Liver (tissue), 3 donors: ENCODE measurements around the gene CCDC136.

Source experiments
- FOXA1 ChIP-seq: IDR thresholded peaks from 2 replicates; pipeline ENCODE4 v1.6.1; 2016; ENCODE audit warnings: antibody characterized with exemption
- GABPA ChIP-seq, 2 donors: IDR thresholded peaks in 1 of 2; conservative IDR thresholded peaks in 1 of 2; 2 replicates each; pipeline ENCODE4 v1.6.1; 2016; ENCODE audit warnings: antibody characterized with exemption in 2 of 2, mild to moderate bottlenecking in 1 of 2, moderate library complexity in 1 of 2
- RAD21 ChIP-seq, 2 donors: IDR thresholded peaks; 2 replicates each; pipeline ENCODE4 v1.6.1; 2016; ENCODE audit warnings: antibody characterized with exemption in 2 of 2, mild to moderate bottlenecking in 2 of 2
- SP1 ChIP-seq: IDR thresholded peaks from 2 replicates; pipeline ENCODE4 v1.6.1; 2018; ENCODE audit warnings: antibody characterized with exemption, mild to moderate bottlenecking
- TAF1 ChIP-seq: conservative IDR thresholded peaks from 2 replicates; pipeline ENCODE4 v1.6.1; 2016; ENCODE audit warnings: antibody characterized with exemption, mild to moderate bottlenecking
- TF ChIP-seq, protein P1 (sequence below): fragments of 150-350 bp; IDR thresholded peaks from 2 replicates; pipeline ENCODE4 v1.5.1; 2017; ENCODE audit warnings: improper control_type of control experiment, low read depth, low read length; ENCODE audit not compliant: missing input control
- TF ChIP-seq, protein P2 (sequence below): IDR thresholded peaks from 2 replicates; pipeline ENCODE4 v1.6.1; 2016; ENCODE audit warnings: antibody characterized with exemption, mild to moderate bottlenecking
- TF ChIP-seq, protein P3 (sequence below): IDR thresholded peaks from 2 replicates; pipeline ENCODE4 v1.6.1; 2016; ENCODE audit warnings: antibody characterized with exemption
- TF ChIP-seq, protein P4 (sequence below): IDR thresholded peaks from 2 replicates; pipeline ENCODE4 v1.6.1; 2016; ENCODE audit warnings: antibody characterized with exemption
- donor health status: healthy.
- donor health status: healthy.

DNA sequence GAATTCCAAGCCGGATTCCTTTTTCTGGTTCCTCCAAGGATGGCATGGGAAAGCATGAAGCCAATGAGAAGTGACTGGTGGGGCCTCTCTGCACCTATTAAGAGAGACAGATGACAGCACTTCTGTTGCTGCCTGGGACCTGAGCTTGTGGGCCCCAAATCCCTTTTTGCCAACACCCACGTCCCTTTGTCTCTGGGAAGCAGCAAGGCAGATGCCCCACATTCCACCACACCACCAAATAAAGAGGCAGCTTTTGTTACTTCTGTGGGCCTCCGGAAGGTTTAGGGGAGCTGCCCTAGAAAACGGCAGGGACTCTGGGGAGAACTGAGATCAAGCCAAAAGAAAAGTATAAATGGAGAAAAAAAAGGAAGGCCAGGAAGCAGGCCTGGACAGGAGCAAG lies 3.4 kb downstream of the CCDC136 start:
- no peak for TF ChIP-seq RAD21 (IDR thresholded peaks at IDR 0.05)
- TF ChIP-seq, protein P1, sequence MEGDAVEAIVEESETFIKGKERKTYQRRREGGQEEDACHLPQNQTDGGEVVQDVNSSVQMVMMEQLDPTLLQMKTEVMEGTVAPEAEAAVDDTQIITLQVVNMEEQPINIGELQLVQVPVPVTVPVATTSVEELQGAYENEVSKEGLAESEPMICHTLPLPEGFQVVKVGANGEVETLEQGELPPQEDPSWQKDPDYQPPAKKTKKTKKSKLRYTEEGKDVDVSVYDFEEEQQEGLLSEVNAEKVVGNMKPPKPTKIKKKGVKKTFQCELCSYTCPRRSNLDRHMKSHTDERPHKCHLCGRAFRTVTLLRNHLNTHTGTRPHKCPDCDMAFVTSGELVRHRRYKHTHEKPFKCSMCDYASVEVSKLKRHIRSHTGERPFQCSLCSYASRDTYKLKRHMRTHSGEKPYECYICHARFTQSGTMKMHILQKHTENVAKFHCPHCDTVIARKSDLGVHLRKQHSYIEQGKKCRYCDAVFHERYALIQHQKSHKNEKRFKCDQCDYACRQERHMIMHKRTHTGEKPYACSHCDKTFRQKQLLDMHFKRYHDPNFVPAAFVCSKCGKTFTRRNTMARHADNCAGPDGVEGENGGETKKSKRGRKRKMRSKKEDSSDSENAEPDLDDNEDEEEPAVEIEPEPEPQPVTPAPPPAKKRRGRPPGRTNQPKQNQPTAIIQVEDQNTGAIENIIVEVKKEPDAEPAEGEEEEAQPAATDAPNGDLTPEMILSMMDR: no peak
- TF ChIP-seq TAF1: no peak
- TF ChIP-seq, protein P2, sequence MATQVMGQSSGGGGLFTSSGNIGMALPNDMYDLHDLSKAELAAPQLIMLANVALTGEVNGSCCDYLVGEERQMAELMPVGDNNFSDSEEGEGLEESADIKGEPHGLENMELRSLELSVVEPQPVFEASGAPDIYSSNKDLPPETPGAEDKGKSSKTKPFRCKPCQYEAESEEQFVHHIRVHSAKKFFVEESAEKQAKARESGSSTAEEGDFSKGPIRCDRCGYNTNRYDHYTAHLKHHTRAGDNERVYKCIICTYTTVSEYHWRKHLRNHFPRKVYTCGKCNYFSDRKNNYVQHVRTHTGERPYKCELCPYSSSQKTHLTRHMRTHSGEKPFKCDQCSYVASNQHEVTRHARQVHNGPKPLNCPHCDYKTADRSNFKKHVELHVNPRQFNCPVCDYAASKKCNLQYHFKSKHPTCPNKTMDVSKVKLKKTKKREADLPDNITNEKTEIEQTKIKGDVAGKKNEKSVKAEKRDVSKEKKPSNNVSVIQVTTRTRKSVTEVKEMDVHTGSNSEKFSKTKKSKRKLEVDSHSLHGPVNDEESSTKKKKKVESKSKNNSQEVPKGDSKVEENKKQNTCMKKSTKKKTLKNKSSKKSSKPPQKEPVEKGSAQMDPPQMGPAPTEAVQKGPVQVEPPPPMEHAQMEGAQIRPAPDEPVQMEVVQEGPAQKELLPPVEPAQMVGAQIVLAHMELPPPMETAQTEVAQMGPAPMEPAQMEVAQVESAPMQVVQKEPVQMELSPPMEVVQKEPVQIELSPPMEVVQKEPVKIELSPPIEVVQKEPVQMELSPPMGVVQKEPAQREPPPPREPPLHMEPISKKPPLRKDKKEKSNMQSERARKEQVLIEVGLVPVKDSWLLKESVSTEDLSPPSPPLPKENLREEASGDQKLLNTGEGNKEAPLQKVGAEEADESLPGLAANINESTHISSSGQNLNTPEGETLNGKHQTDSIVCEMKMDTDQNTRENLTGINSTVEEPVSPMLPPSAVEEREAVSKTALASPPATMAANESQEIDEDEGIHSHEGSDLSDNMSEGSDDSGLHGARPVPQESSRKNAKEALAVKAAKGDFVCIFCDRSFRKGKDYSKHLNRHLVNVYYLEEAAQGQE: no peak
- TF ChIP-seq GABPA (IDR thresholded peaks at IDR 0.05 in 1 of 2, conservative IDR thresholded peaks at IDR 0.05 in 1 of 2): no peak
- TF ChIP-seq SP1: no peak
- TF ChIP-seq, protein P3, sequence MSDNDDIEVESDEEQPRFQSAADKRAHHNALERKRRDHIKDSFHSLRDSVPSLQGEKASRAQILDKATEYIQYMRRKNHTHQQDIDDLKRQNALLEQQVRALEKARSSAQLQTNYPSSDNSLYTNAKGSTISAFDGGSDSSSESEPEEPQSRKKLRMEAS: no peak
- TF ChIP-seq, protein P4, sequence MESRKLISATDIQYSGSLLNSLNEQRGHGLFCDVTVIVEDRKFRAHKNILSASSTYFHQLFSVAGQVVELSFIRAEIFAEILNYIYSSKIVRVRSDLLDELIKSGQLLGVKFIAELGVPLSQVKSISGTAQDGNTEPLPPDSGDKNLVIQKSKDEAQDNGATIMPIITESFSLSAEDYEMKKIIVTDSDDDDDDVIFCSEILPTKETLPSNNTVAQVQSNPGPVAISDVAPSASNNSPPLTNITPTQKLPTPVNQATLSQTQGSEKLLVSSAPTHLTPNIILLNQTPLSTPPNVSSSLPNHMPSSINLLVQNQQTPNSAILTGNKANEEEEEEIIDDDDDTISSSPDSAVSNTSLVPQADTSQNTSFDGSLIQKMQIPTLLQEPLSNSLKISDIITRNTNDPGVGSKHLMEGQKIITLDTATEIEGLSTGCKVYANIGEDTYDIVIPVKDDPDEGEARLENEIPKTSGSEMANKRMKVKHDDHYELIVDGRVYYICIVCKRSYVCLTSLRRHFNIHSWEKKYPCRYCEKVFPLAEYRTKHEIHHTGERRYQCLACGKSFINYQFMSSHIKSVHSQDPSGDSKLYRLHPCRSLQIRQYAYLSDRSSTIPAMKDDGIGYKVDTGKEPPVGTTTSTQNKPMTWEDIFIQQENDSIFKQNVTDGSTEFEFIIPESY: no peak
- TF ChIP-seq FOXA1: no peak
